ENCODE data around the gene SELENOM. TPM values are rescaled to one million over a fixed set of nuclear protein-coding genes. Genes with fewer than 3 reads are reported as not detected.
A peak's percentile ranks its signal among the peaks of the same experiment; 100 is the strongest.

Gene SELENOM
- total RNA-seq, 4 donors from 2014 or later = 37.4 to 72.1 (median 56.0) TPM

GRCh38 chr22:31143038-31143437 lies 35.7 kb upstream of the SELENOM start:
- H3K9me3 ChIP-seq = no peaks in the 10 kb centered on the region
- 39% methylated on average over 3 of the region's 3 CpGs for WGBS

GRCh38 chr22:31142285-31142684 lies 34.9 kb upstream of the SELENOM start:
- 61% methylated on average over 4 of the region's 4 CpGs for WGBS
- peaks cover 34% of the 10 kb centered on the region for H3K4me1 ChIP-seq
- H3K27ac ChIP-seq = peak overlapping the region; percentile 55
- H3K9me3 ChIP-seq = no peaks in the 10 kb centered on the region
- H3K27me3 ChIP-seq = peaks cover 18% of the 10 kb centered on the region
- H3K4me3 ChIP-seq = no peak overlapping the region
- TF ChIP-seq, protein P1, sequence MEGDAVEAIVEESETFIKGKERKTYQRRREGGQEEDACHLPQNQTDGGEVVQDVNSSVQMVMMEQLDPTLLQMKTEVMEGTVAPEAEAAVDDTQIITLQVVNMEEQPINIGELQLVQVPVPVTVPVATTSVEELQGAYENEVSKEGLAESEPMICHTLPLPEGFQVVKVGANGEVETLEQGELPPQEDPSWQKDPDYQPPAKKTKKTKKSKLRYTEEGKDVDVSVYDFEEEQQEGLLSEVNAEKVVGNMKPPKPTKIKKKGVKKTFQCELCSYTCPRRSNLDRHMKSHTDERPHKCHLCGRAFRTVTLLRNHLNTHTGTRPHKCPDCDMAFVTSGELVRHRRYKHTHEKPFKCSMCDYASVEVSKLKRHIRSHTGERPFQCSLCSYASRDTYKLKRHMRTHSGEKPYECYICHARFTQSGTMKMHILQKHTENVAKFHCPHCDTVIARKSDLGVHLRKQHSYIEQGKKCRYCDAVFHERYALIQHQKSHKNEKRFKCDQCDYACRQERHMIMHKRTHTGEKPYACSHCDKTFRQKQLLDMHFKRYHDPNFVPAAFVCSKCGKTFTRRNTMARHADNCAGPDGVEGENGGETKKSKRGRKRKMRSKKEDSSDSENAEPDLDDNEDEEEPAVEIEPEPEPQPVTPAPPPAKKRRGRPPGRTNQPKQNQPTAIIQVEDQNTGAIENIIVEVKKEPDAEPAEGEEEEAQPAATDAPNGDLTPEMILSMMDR (IDR thresholded peaks at IDR 0.05) = no peak
- no peak for DNase-seq (ENCODE audit: low spot score in 2 of 2)
- H3K36me3 ChIP-seq = no peaks in the 10 kb centered on the region

More at GRCh38 chr22:31143038-31143437, 35.7 kb upstream of the SELENOM start:
- Histone ChIP-seq H3K4me3 (no peak overlapping the region), H3K4me1 (peaks cover 34% of the 10 kb centered on the region), H3K36me3 (no peaks in the 10 kb centered on the region), H3K27me3 (peaks cover 13% of the 10 kb centered on the region), H3K27ac (peak overlapping the region; percentile 55)
- DNase-seq (ENCODE audit: low spot score in 2 of 2) = no peak
- no peak for TF ChIP-seq POLR2AphosphoS5 (IDR thresholded peaks at IDR 0.05)
- TF ChIP-seq, protein P1 (IDR thresholded peaks at IDR 0.05) = no peak
- TF ChIP-seq POLR2A (IDR thresholded peaks at IDR 0.05) = no peak
- no peak for TF ChIP-seq EP300 (IDR thresholded peaks at IDR 0.05)

- no peaks in the 10 kb centered on the region for H3K36me3 ChIP-seq
- no peak overlapping the region for H3K4me3 ChIP-seq
- H3K4me1 ChIP-seq = peaks cover 34% of the 10 kb centered on the region
- no peaks in the 10 kb centered on the region for H3K9me3 ChIP-seq
- no peak for DNase-seq (ENCODE audit: low spot score in 2 of 2)
- H3K27ac ChIP-seq = no peak overlapping the region
- WGBS = 79% methylated on average over 2 of the region's 2 CpGs
- peaks cover 18% of the 10 kb centered on the region for H3K27me3 ChIP-seq
- no peak for TF ChIP-seq POLR2AphosphoS5 (IDR thresholded peaks at IDR 0.05)
- TF ChIP-seq, protein P1 (IDR thresholded peaks at IDR 0.05) = no peak
- TF ChIP-seq POLR2A (IDR thresholded peaks at IDR 0.05) = no peak
- TF ChIP-seq EP300 (IDR thresholded peaks at IDR 0.05) = no peak
These were observed 34.2 kb upstream of the SELENOM start for GRCh38 chr22:31141551-31141950.

DNA sequence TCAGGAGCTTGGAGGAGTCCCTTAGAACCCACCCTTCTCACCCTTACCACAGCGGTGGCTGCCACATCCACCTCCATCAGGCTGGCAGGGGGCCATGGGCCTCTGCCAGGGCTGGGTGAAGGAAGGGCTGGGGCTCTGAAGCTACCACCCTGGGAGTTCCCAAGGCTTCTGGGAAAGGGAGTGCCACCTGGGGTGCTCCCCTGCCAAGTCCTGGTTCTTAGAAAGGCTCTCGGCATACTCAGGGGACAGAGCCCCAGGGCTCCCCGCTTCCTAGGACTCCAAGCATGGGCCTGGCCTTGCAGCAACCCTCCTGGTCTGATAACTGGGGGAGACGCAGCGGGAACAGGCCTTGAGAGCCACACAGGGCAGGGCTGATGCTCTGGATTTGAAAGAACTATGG lies 33.4 kb upstream of the SELENOM start:
- 33% methylated on average over 1 of the region's 5 CpGs for WGBS
- Histone ChIP-seq H3K9me3 (no peaks in the 10 kb centered on the region), H3K36me3 (no peaks in the 10 kb centered on the region), H3K4me3 (no peak overlapping the region), H3K27me3 (peaks cover 18% of the 10 kb centered on the region), H3K4me1 (peaks cover 34% of the 10 kb centered on the region), H3K27ac (no peak overlapping the region)
- TF ChIP-seq EP300 (IDR thresholded peaks at IDR 0.05) (no peak), POLR2A (IDR thresholded peaks at IDR 0.05) (no peak), POLR2AphosphoS5 (IDR thresholded peaks at IDR 0.05) (no peak)
- TF ChIP-seq, protein P1 (IDR thresholded peaks at IDR 0.05) = no peak
- DNase-seq (ENCODE audit: low spot score in 2 of 2) = no peak

DNA sequence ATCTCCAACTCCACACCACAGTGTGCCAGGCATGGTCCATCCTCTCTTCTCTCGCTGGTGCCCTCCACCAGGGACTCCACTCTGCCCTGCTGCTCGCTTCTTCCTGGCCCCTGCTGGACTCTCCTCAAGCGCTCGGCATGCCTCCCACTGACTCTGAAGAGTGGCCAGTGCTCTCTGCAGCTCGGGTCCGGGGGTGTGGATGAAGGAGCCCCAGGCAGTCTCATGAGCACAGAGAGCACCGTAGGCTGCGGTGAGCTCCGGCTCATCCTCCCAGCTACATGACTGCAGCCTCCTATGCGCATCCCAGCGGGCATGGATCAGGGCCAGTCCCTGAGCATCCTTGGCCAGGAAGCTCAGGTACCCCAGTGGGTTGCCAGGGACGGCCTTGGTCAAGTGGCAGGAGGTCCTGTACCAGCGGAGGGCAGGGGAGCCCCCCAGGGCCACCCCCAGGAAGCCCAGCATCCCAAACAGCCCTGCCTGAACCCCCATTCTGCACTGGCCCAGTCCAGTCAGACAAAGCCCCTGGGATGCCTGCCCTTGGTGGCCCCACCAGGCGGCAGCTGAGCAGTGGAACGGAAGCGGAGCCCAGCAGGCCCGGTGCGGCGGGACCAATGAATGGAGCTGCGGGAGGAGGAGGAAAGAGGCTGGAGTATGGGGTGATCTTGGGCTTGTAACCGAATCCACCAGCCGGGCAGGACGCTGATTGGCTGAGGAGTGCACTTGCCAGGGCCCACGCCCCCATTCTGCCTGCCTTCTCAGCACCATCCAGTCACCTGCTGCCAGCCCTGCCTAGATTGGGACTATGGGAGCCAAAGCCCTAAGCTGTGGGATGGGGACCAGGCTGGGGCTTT lies 32.7 kb upstream of the SELENOM start, which contains the start of gene PLA2G3:
PLA2G3 (minus strand) TSS at position 643 of the 851 bp plus-strand sequence; CDS start at position 489, 154 bp downstream.
- H3K4me3 ChIP-seq = no peak within 1 kb of the TSS
- 21% methylated on average over 18 of the region's 24 CpGs for WGBS
- no peak within 1 kb of the TSS for H3K27ac ChIP-seq
- no peaks in the 10 kb centered on the region for H3K36me3 ChIP-seq
- no peak for TF ChIP-seq POLR2A (IDR thresholded peaks at IDR 0.05)
- no peak for TF ChIP-seq POLR2AphosphoS5 (IDR thresholded peaks at IDR 0.05)
- no peak for TF ChIP-seq EP300 (IDR thresholded peaks at IDR 0.05)
- TF ChIP-seq, protein P1 (IDR thresholded peaks at IDR 0.05) = no peak
- H3K4me1 ChIP-seq = peaks cover 34% of the 10 kb centered on the region
- no peaks in the 10 kb centered on the region for H3K9me3 ChIP-seq
- peaks cover 18% of the 10 kb centered on the region for H3K27me3 ChIP-seq
- no peak for DNase-seq (ENCODE audit: low spot score in 2 of 2)
